Mesenchymal stem cell (in vitro differentiated cells and primary cell): ENCODE data around the gene VTN.

Source experiments
- DNase-seq: peaks from one replicate; pipeline ENCODE4 v3.0.0-alpha.2; 2013
- H2AFZ ChIP-seq: one replicate; pipeline ENCODE4 v1.6.1; 2013; ENCODE audit warnings: low read depth, mild to moderate bottlenecking, control low read depth, inconsistent platforms, low read length, moderate library complexity
- H2AK5ac ChIP-seq: 2 replicates; pipeline ENCODE4 v1.6.1; 2013; ENCODE audit warnings: low read length, moderate library complexity, mild to moderate bottlenecking, inconsistent platforms; ENCODE audit not compliant: severe bottlenecking
- H2BK120ac ChIP-seq: one replicate; pipeline ENCODE4 v1.6.1; 2013; ENCODE audit warnings: low read depth, mild to moderate bottlenecking, inconsistent platforms, low read length, moderate library complexity
- H2BK12ac ChIP-seq, 2 experiments: one replicate each; pipeline ENCODE4 v1.6.1; 2013; ENCODE audit warnings: inconsistent platforms in 2 of 2, low read length in 2 of 2, mild to moderate bottlenecking in 2 of 2, moderate library complexity in 2 of 2, control low read depth in 1 of 2
- H2BK15ac ChIP-seq: one replicate; pipeline ENCODE4 v1.6.1; 2013; ENCODE audit warnings: mild to moderate bottlenecking, low read depth, inconsistent platforms; ENCODE audit not compliant: poor library complexity, severe bottlenecking
- H2BK5ac ChIP-seq: 2 replicates; pipeline ENCODE4 v1.6.1; 2013; ENCODE audit warnings: low read depth, mild to moderate bottlenecking, low read length, control low read depth, inconsistent platforms; ENCODE audit not compliant: poor library complexity, severe bottlenecking
- H3K14ac ChIP-seq, 2 experiments: one replicate each; pipeline ENCODE4 v1.6.1; 2013; ENCODE audit warnings: inconsistent platforms in 2 of 2, low read length in 2 of 2, control low read depth in 1 of 2, mild to moderate bottlenecking in 1 of 2, moderate library complexity in 1 of 2
- H3K18ac ChIP-seq, 2 experiments: one replicate each; pipeline ENCODE4 v1.6.1; 2013; ENCODE audit warnings: inconsistent platforms in 2 of 2, low read length in 2 of 2, control low read depth in 1 of 2, low read depth in 1 of 2, mild to moderate bottlenecking in 1 of 2
- H3K23ac ChIP-seq, 2 experiments: one replicate each; pipeline ENCODE4 v1.6.1; 2013; ENCODE audit warnings: inconsistent platforms in 2 of 2, low read length in 2 of 2, mild to moderate bottlenecking in 2 of 2, moderate library complexity in 2 of 2, control low read depth in 1 of 2
- H3K27ac ChIP-seq: 2 replicates; pipeline ENCODE4 v1.5.1; 2013; ENCODE audit warnings: mild to moderate bottlenecking, moderate library complexity, low read length, control low read depth, inconsistent platforms; ENCODE audit not compliant: poor library complexity, severe bottlenecking
- H3K27me3 ChIP-seq, 2 experiments: 2 replicates each; pipeline versions ENCODE4 v1.6.1 to v1.7.0; 2013; ENCODE audit warnings: low read length in 2 of 2, mild to moderate bottlenecking in 2 of 2, moderate library complexity in 2 of 2, control low read depth in 1 of 2, inconsistent platforms in 1 of 2; ENCODE audit not compliant: control insufficient read depth in 1 of 2, insufficient read depth in 1 of 2
- H3K36me3 ChIP-seq, 2 experiments: 2 replicates each; pipeline versions ENCODE4 v1.6.1 to v1.7.0; 2013; ENCODE audit warnings: low read length in 2 of 2, control low read depth in 1 of 2, inconsistent platforms in 1 of 2, low read depth in 1 of 2, mild to moderate bottlenecking in 1 of 2; ENCODE audit not compliant: insufficient read depth in 2 of 2, control insufficient read depth in 1 of 2
- H3K4ac ChIP-seq, 2 experiments: one replicate each; pipeline ENCODE4 v1.6.1; 2013; ENCODE audit warnings: inconsistent platforms in 2 of 2, low read length in 2 of 2, mild to moderate bottlenecking in 2 of 2, moderate library complexity in 2 of 2, control low read depth in 1 of 2, low read depth in 1 of 2
- H3K4me1 ChIP-seq: 2 replicates; pipeline ENCODE4 v1.6.1; 2013; ENCODE audit warnings: low read depth, low read length, control low read depth; ENCODE audit not compliant: control insufficient read depth, insufficient read depth
- H3K4me2 ChIP-seq: 2 replicates; pipeline ENCODE4 v1.6.1; 2013; ENCODE audit warnings: low read length, mild to moderate bottlenecking, inconsistent platforms; ENCODE audit not compliant: poor library complexity, severe bottlenecking
- H3K4me3 ChIP-seq, 2 experiments: 2 replicates each; pipeline versions ENCODE4 v1.5.1 to v1.7.0; 2013; ENCODE audit warnings: low read length in 2 of 2, mild to moderate bottlenecking in 2 of 2, control low read depth in 1 of 2, low read depth in 1 of 2; ENCODE audit not compliant: insufficient read depth in 1 of 2
- H3K79me1 ChIP-seq: replicated peaks from 2 replicates; pipeline ENCODE4 v1.6.1; 2013; ENCODE audit warnings: mild to moderate bottlenecking, control low read depth, low read length, inconsistent platforms; ENCODE audit not compliant: poor library complexity, severe bottlenecking
- H3K9ac ChIP-seq: 2 replicates; pipeline ENCODE4 v1.7.0; 2013; ENCODE audit warnings: mild to moderate bottlenecking, low read length, moderate library complexity
- H3K9me3 ChIP-seq: 2 replicates; pipeline ENCODE4 v1.7.0; 2013; ENCODE audit warnings: mild to moderate bottlenecking, low read length; ENCODE audit not compliant: control insufficient read depth
- H4K8ac ChIP-seq: one replicate; pipeline ENCODE4 v1.6.1; 2013; ENCODE audit warnings: inconsistent platforms, mild to moderate bottlenecking, low read length, moderate library complexity
- H4K91ac ChIP-seq: one replicate; pipeline ENCODE4 v1.6.1; 2013; ENCODE audit warnings: mild to moderate bottlenecking, low read length, inconsistent platforms
- WGBS: methylation state at CpG from one replicate; pipeline ENCODE4 v1.1.7; 2013; ENCODE audit warnings: mixed read lengths; 5-methylcytosine and 5-hydroxymethylcytosine counted together

VTN gene

DNA sequence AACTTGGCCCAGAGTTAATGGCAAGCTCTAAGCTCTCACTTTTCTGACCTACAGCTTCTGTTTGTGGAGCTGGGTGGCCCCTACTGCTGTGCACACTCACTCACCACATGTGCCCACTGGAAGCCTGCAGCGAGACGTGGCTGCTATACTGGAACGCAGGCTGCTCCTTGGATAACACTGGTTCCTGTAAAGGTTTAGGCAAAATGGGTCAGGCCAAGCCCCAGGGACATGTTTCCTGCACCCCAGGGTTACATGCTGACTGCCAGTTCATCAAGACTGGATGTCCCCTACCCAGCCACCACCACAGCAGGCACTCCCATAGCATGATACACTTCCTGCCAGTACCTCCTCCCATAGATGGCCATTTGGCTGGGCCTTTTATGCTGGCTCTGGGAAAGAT lies 21.1 kb downstream of the VTN start:
- Histone ChIP-seq H2BK5ac (no peak overlapping the region), H2AK5ac (no peak overlapping the region), H2AFZ (no peak overlapping the region), H4K91ac (no peak overlapping the region), H3K36me3 (peaks cover 73 to 95% of the 10 kb centered on the region in 2 experiments), H2BK12ac (no peak overlapping the region), H3K79me1 (peaks cover 29% of the 10 kb centered on the region), H3K9me3 (no peaks in the 10 kb centered on the region), H3K9ac (no peak overlapping the region), H2BK15ac (no peak overlapping the region), H3K27ac (no peak overlapping the region), H3K23ac (no peak overlapping the region), H3K14ac (no peak overlapping the region), H3K4me3 (no peak overlapping the region), H2BK120ac (no peak overlapping the region), H3K4me2 (no peak overlapping the region), H3K4me1 (peaks cover 16% of the 10 kb centered on the region), H3K18ac (no peak overlapping the region), H3K4ac (no peak overlapping the region), H3K27me3 (no peaks in the 10 kb centered on the region), H4K8ac (no peak overlapping the region)
- DNase-seq = no peak
- WGBS = 95% methylated on average over 3 of the region's 3 CpGs

DNA sequence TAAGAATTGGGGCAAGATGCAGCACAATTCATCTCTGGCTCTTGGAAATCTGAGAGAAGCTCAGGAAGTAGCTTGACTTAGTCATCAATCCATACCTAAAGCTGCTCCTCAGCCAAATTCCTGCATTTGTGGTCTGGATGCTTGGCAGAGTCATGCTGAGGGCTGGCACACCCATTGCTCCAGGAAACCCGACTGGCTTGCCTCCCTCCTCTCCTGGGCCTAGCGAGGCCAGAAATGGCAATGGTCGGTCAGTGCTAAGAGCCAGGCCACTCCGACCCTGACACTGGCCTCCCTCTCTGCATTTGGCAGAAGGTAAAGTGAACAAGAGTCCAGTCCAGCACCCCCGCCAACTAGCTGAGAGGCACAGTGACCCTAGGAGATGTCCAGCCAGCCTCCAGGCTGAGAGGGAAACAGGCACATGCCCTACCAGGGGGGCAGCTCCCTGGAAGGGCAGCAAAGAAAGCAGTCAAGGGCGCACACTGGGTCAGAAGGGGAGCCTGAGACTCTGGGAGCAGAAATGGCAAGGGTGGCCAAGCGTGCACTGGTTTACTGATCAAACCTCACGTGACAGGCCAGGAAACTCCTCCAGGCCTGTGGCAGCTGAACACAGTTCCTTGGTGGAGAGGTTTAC lies 22.7 kb downstream of the VTN start:
- no peak overlapping the region for H2AFZ ChIP-seq
- 77% methylated on average over 8 of the region's 8 CpGs for WGBS

DNA sequence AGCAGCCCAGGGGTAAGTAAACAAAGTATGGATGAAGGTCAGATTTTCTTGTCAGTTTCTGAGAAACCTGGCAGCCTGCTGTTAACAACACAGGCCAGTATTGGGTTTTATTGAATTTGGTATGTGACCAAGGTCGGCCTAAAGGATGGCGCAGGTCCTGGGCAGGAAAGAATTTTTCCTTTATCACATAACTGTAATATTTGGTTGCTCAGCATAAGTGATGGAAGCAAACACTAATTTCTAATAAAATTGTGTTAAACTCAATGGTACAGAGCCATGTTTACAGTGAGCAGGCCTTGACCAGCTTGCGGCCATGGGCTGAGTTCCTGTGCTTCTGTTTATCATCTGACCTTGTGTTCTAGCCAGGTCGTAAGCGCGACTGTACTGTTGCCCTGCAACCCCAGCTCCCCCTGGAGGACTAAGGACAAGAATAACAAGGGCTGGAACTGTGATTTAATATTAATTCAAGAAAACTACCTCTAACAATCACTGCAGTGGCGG lies 23.3 kb downstream of the VTN start:
- Histone ChIP-seq H3K4me2 (peak overlapping the region; percentile 13), H3K4me1 (peaks cover 16% of the 10 kb centered on the region), H3K18ac (no peak overlapping the region), H3K14ac (no peak overlapping the region), H3K4ac (no peak overlapping the region), H2BK5ac (peak overlapping the region; percentile 37), H3K9me3 (no peaks in the 10 kb centered on the region), H2AFZ (no peak overlapping the region), H3K36me3 (peaks cover 76 to 98% of the 10 kb centered on the region in 2 experiments), H4K91ac (no peak overlapping the region), H3K9ac (peak overlapping the region; percentile 67), H2AK5ac (peak overlapping the region; percentile 80), H2BK120ac (no peak overlapping the region), H3K4me3 (no peak overlapping the region), H3K79me1 (peaks cover 25% of the 10 kb centered on the region), H3K27ac (peak overlapping the region; percentile 91), H2BK12ac (no peak overlapping the region), H4K8ac (peak overlapping the region; percentile 22), H2BK15ac (no peak overlapping the region), H3K27me3 (no peaks in the 10 kb centered on the region), H3K23ac (no peak overlapping the region)
- peak; percentile 63 for DNase-seq
- 91% methylated on average over 2 of the region's 7 CpGs for WGBS

More for the DNA sequence above, 22.7 kb downstream of the VTN start:
- peak; percentile 58 for DNase-seq
- Histone ChIP-seq H3K18ac (no peak overlapping the region), H2BK12ac (no peak overlapping the region), H3K9ac (peak overlapping the region; percentile 67), H3K79me1 (peaks cover 21% of the 10 kb centered on the region), H3K27ac (peak overlapping the region; percentile 91), H4K91ac (peak overlapping the region; percentile 88), H3K9me3 (no peaks in the 10 kb centered on the region), H3K4ac (peak overlapping the region in 1 of 2 experiments; percentile 66), H3K4me2 (no peak overlapping the region), H3K23ac (no peak overlapping the region), H4K8ac (peak overlapping the region; percentile 70), H3K4me3 (no peak overlapping the region), H2BK5ac (peak overlapping the region; percentile 67), H3K27me3 (no peaks in the 10 kb centered on the region), H2BK120ac (no peak overlapping the region), H2AK5ac (peak overlapping the region; percentile 69), H3K14ac (peak overlapping the region in 1 of 2 experiments; percentile 3), H3K4me1 (peaks cover 16% of the 10 kb centered on the region), H3K36me3 (peaks cover 75 to 97% of the 10 kb centered on the region in 2 experiments), H2BK15ac (no peak overlapping the region)

DNA sequence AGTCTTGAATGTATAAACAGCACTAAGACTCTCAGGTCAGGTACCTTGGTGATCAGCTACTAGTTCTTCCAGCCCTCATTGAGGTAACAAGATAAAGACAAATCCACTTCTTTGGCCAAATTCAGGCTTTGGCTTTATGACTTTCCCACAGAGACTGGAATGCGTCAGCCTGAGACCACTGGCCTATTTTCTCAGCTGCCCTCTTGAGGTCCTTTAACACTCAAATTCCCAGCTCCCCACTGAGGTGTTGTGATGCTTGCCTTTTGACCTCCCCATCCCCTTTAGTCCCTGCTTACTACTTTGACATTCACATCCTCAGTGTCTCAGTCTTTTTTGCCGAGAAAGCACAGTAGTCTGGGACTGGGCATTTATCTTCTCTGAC lies 23.9 kb downstream of the VTN start:
- Histone ChIP-seq H3K4me1 (peaks cover 16% of the 10 kb centered on the region), H2BK5ac (no peak overlapping the region), H3K18ac (no peak overlapping the region), H3K4me3 (no peak overlapping the region), H3K79me1 (peaks cover 31% of the 10 kb centered on the region), H3K14ac (no peak overlapping the region), H3K4me2 (no peak overlapping the region), H2BK12ac (no peak overlapping the region), H3K4ac (peak overlapping the region in 1 of 2 experiments; percentile 16), H3K9me3 (no peaks in the 10 kb centered on the region), H3K36me3 (peaks cover 76 to 98% of the 10 kb centered on the region in 2 experiments), H2BK15ac (no peak overlapping the region), H3K27ac (peak overlapping the region; percentile 91), H2AFZ (no peak overlapping the region), H2BK120ac (no peak overlapping the region), H3K27me3 (no peaks in the 10 kb centered on the region), H3K23ac (no peak overlapping the region), H4K91ac (no peak overlapping the region), H2AK5ac (peak overlapping the region; percentile 62), H4K8ac (no peak overlapping the region), H3K9ac (peak overlapping the region; percentile 67)
- DNase-seq = no peak
- 98% methylated on average over 2 of the region's 2 CpGs for WGBS
